Stimulated activated naive CD8-positive, alpha-beta T cell treated with anti-CD3 and anti-CD28 coated beads, Interleukin-15, amount 100 ng/mL, for 72 hours (primary cell): ENCODE data around the gene EFCAB11.
"Not testable (repeated sequence)": the region's sequence is repeated elsewhere in the genome, so short reads cannot be mapped to it uniquely, and the experiment has no call there.

Source experiments
- ATAC-seq: fragments of 150-1000 bp; cut with Tn5 transposase; 2 replicates; pipeline ENCODE4 v1.10.0; 2021; ENCODE audit warnings: mild to moderate bottlenecking, moderate library complexity
- DNase-seq, 2 donors: peaks; one replicate each; pipeline ENCODE4 v3.0.0; 2021 to 2022
- H3K27ac Mint-ChIP-seq, 2 donors: one replicate each; pipeline ENCODE4 v1.8.0; 2022; ENCODE audit warnings: mild to moderate bottlenecking in 2 of 2, mixed read lengths in 2 of 2, moderate library complexity in 2 of 2
- H3K27me3 Mint-ChIP-seq: one replicate; pipeline ENCODE4 v1.8.0; 2022; ENCODE audit warnings: mixed read lengths
- H3K4me1 Mint-ChIP-seq: one replicate; pipeline ENCODE4 v1.8.0; 2022; ENCODE audit warnings: mild to moderate bottlenecking, mixed read lengths
- H3K4me3 Mint-ChIP-seq, 2 donors: one replicate each; pipeline ENCODE4 v1.8.0; 2022; ENCODE audit warnings: mild to moderate bottlenecking in 2 of 2, mixed read lengths in 2 of 2, moderate library complexity in 1 of 2
- H3K9me3 Mint-ChIP-seq, 2 donors: one replicate each; pipeline ENCODE4 v1.8.0; 2022; ENCODE audit warnings: mixed read lengths in 2 of 2

Gene EFCAB11

GRCh38 chr14:89907655-89908054 is 46.9 kb downstream of the EFCAB11 start:
- H3K4me3 Mint-ChIP-seq = no peak overlapping the region
- no peak for DNase-seq
- H3K27me3 Mint-ChIP-seq = no peaks in the 10 kb centered on the region
- no peaks in the 10 kb centered on the region for H3K9me3 Mint-ChIP-seq
- H3K4me1 Mint-ChIP-seq = peaks cover 17% of the 10 kb centered on the region
- no peak for ATAC-seq
- no peak overlapping the region for H3K27ac Mint-ChIP-seq

- ATAC-seq (no peak), DNase-seq (no peak)
- Mint-ChIP-seq H3K9me3 (no peaks in the 10 kb centered on the region), H3K4me1 (peaks cover 17% of the 10 kb centered on the region), H3K4me3 (no peak overlapping the region), H3K27ac (no peak overlapping the region), H3K27me3 (no peaks in the 10 kb centered on the region)
Measured at GRCh38 chr14:89906000-89906399, 48.5 kb downstream of the EFCAB11 start.

- peaks cover 17% of the 10 kb centered on the region for H3K4me1 Mint-ChIP-seq
- no peaks in the 10 kb centered on the region for H3K27me3 Mint-ChIP-seq
- no peaks in the 10 kb centered on the region for H3K9me3 Mint-ChIP-seq
- H3K27ac Mint-ChIP-seq = no peak overlapping the region
- DNase-seq = no peak
- H3K4me3 Mint-ChIP-seq = peak overlapping the region in 1 of 2 donors; percentile 43
- ATAC-seq = no peak
Measured at GRCh38 chr14:89903340-89903952, 51.1 kb downstream of the EFCAB11 start.

- no peaks in the 10 kb centered on the region for H3K9me3 Mint-ChIP-seq
- H3K27ac Mint-ChIP-seq = no peak overlapping the region
Measured at GRCh38 chr14:89902881-89903280, 51.6 kb downstream of the EFCAB11 start.

GRCh38 chr14:89900802-89901201 is 53.7 kb downstream of the EFCAB11 start:
- no peaks in the 10 kb centered on the region for H3K27me3 Mint-ChIP-seq
- no peak for DNase-seq
- H3K4me1 Mint-ChIP-seq = peaks cover 16% of the 10 kb centered on the region

More at GRCh38 chr14:89902881-89903280, 51.6 kb downstream of the EFCAB11 start:
- DNase-seq (no peak), ATAC-seq (no peak)
- Mint-ChIP-seq H3K4me1 (peaks cover 17% of the 10 kb centered on the region), H3K27me3 (no peaks in the 10 kb centered on the region), H3K4me3 (peak overlapping the region in 1 of 2 donors; percentile 43)

GRCh38 chr14:89899917-89900663 is 54.4 kb downstream of the EFCAB11 start:
- Mint-ChIP-seq H3K27me3 (no peaks in the 10 kb centered on the region), H3K4me3 (no peak overlapping the region), H3K4me1 (peaks cover 9% of the 10 kb centered on the region), H3K27ac (peak overlapping the region in 1 of 2 donors; percentile 81), H3K9me3 (no peaks in the 10 kb centered on the region)
- no peak for DNase-seq
- no peak for ATAC-seq

More at GRCh38 chr14:89900802-89901201, 53.7 kb downstream of the EFCAB11 start:
- no peak for ATAC-seq
- Mint-ChIP-seq H3K4me3 (no peak overlapping the region), H3K27ac (no peak overlapping the region), H3K9me3 (no peaks in the 10 kb centered on the region)

- peaks cover 9% of the 10 kb centered on the region for H3K4me1 Mint-ChIP-seq
- H3K9me3 Mint-ChIP-seq = no peaks in the 10 kb centered on the region
- H3K4me3 Mint-ChIP-seq = no peak overlapping the region
- DNase-seq (no peak), ATAC-seq (no peak)
- no peaks in the 10 kb centered on the region for H3K27me3 Mint-ChIP-seq
- no peak overlapping the region for H3K27ac Mint-ChIP-seq
Measured at GRCh38 chr14:89899291-89899690, 55.2 kb downstream of the EFCAB11 start.

GRCh38 chr14:89893388-89893787 is 61.1 kb downstream of the EFCAB11 start:
- not testable (repeated sequence) for H3K27me3 Mint-ChIP-seq, H3K27ac Mint-ChIP-seq, H3K4me3 Mint-ChIP-seq, DNase-seq, H3K9me3 Mint-ChIP-seq, H3K4me1 Mint-ChIP-seq, ATAC-seq

- H3K27me3 Mint-ChIP-seq = no peaks in the 10 kb centered on the region
- no peaks in the 10 kb centered on the region for H3K4me1 Mint-ChIP-seq
- ATAC-seq (no peak), DNase-seq (no peak)
- H3K9me3 Mint-ChIP-seq = peaks cover 4 to 6% of the 10 kb centered on the region in 2 donors
- no peak overlapping the region for H3K27ac Mint-ChIP-seq
- no peak overlapping the region for H3K4me3 Mint-ChIP-seq
Measured at GRCh38 chr14:89892953-89893352, 61.6 kb downstream of the EFCAB11 start.

GRCh38 chr14:89891721-89892120 is 62.8 kb downstream of the EFCAB11 start:
- H3K27me3 Mint-ChIP-seq, H3K27ac Mint-ChIP-seq, H3K9me3 Mint-ChIP-seq, H3K4me3 Mint-ChIP-seq, H3K4me1 Mint-ChIP-seq, ATAC-seq, DNase-seq: not testable (repeated sequence)

- Mint-ChIP-seq H3K4me3 (no peak overlapping the region), H3K27me3 (no peaks in the 10 kb centered on the region), H3K4me1 (no peaks in the 10 kb centered on the region), H3K9me3 (peaks cover 4 to 6% of the 10 kb centered on the region in 2 donors), H3K27ac (no peak overlapping the region)
- no peak for ATAC-seq
- no peak for DNase-seq
Measured at GRCh38 chr14:89891055-89891454, 63.5 kb downstream of the EFCAB11 start.

GRCh38 chr14:89890589-89890988 is 63.9 kb downstream of the EFCAB11 start:
- no peak overlapping the region for H3K4me3 Mint-ChIP-seq
- no peak overlapping the region for H3K27ac Mint-ChIP-seq
- ATAC-seq (no peak), DNase-seq (no peak)
- no peaks in the 10 kb centered on the region for H3K4me1 Mint-ChIP-seq
- H3K9me3 Mint-ChIP-seq = peaks cover 4 to 6% of the 10 kb centered on the region in 2 donors
- no peaks in the 10 kb centered on the region for H3K27me3 Mint-ChIP-seq

GRCh38 chr14:89889626-89890025 is 64.9 kb downstream of the EFCAB11 start:
- Mint-ChIP-seq H3K4me3 (no peak overlapping the region), H3K27ac (no peak overlapping the region), H3K9me3 (peaks cover 4 to 6% of the 10 kb centered on the region in 2 donors), H3K27me3 (no peaks in the 10 kb centered on the region), H3K4me1 (no peaks in the 10 kb centered on the region)
- ATAC-seq (no peak), DNase-seq (no peak)

- H3K27ac Mint-ChIP-seq = no peak overlapping the region
- no peak for DNase-seq
- ATAC-seq = no peak
- no peaks in the 10 kb centered on the region for H3K9me3 Mint-ChIP-seq
- H3K27me3 Mint-ChIP-seq = no peaks in the 10 kb centered on the region
- no peaks in the 10 kb centered on the region for H3K4me1 Mint-ChIP-seq
- H3K4me3 Mint-ChIP-seq = no peak overlapping the region
Measured at GRCh38 chr14:89884761-89885160, 69.8 kb downstream of the EFCAB11 start.

GRCh38 chr14:89881839-89882238 is 72.7 kb downstream of the EFCAB11 start:
- ATAC-seq = no peak
- Mint-ChIP-seq H3K4me1 (no peaks in the 10 kb centered on the region), H3K9me3 (no peaks in the 10 kb centered on the region), H3K27ac (no peak overlapping the region), H3K27me3 (no peaks in the 10 kb centered on the region), H3K4me3 (no peak overlapping the region)
- no peak for DNase-seq

- H3K27ac Mint-ChIP-seq, H3K4me3 Mint-ChIP-seq, DNase-seq, H3K27me3 Mint-ChIP-seq, ATAC-seq, H3K4me1 Mint-ChIP-seq: not testable (repeated sequence)
- peaks cover 19 to 28% of the 10 kb centered on the region in 2 donors for H3K9me3 Mint-ChIP-seq
Measured at GRCh38 chr14:89874091-89874490, 80.4 kb downstream of the EFCAB11 start.
